Left lung (tissue), 10 donors: ENCODE data around the gene RAPH1. TPM values are rescaled to one million over a fixed set of nuclear protein-coding genes. Genes with fewer than 3 reads are reported as not detected.
"Not testable (repeated sequence)": the region's sequence is repeated elsewhere in the genome, so short reads cannot be mapped to it uniquely, and the experiment has no call there.

Experiments
- ATAC-seq: fragments of 200-7000 bp; cut with Tn5 transposase; one replicate; pipeline ENCODE4 v1.9.1; 2020; ENCODE audit warnings: moderate library complexity
- DNase-seq, 4 donors: peaks; one replicate each; pipeline ENCODE4 v3.0.0-alpha.2; 2013 to 2020
- H3K27ac ChIP-seq, 2 donors: fragments of 200-600 bp; sonication (generic) in 1 of 2; one replicate each; pipeline versions ENCODE4 v1.5.0 to v1.8.0; 2020 to 2021
- H3K27me3 ChIP-seq, 2 donors: fragments of 200-600 bp; sonication (generic) in 1 of 2; one replicate each; pipeline versions ENCODE4 v1.5.0 to v1.8.0; 2020 to 2021
- H3K36me3 ChIP-seq, 2 donors: fragments of 200-600 bp; sonication (generic) in 1 of 2; one replicate each; pipeline versions ENCODE4 v1.5.0 to v1.8.0; 2020 to 2021
- H3K4me1 ChIP-seq, 2 donors: fragments of 200-600 bp; one replicate each; pipeline ENCODE4 v1.8.0; 2021
- H3K4me3 ChIP-seq, 2 donors: fragments of 200-600 bp; sonication (generic) in 1 of 2; one replicate each; pipeline versions ENCODE4 v1.5.0 to v1.8.0; 2020 to 2021; ENCODE audit warnings: mild to moderate bottlenecking in 1 of 2
- H3K9me3 ChIP-seq, 2 donors: fragments of 200-600 bp; sonication (generic) in 1 of 2; one replicate each; pipeline versions ENCODE4 v1.5.0 to v1.8.0; 2020 to 2021
- intact Hi-C, 2 donors: fragments of 100-400 bp; cut with DNase I; formaldehyde crosslinking; loops; one replicate each; pipeline versions ENCODE4 v1.11.2 to v1.14.2; 2022
- polyA plus RNA-seq, 6 donors: library from polyadenylated mRNA; unstranded; fragments of 120-200 nt; gene quantifications; one replicate each; pipeline ENCODE4 v1.2.1, GENCODE V29; 2013; ENCODE audit not compliant: insufficient read length in 6 of 6
- total RNA-seq, 2 donors: library from RNA; stranded (reverse); fragmentation: NEBNext Ultra II Directional; extraction: Animal tissue kit (Norgen Biotek cat#: 25700); gene quantifications; one replicate each; pipeline ENCODE4 v1.2.1, GENCODE V29; 2021
- TF ChIP-seq, protein P1 (sequence below), 2 donors: fragments of 200-600 bp; sonication (generic) in 1 of 2; IDR thresholded peaks; one replicate each; pipeline versions ENCODE4 v1.5.0 to v1.8.0; 2021; ENCODE audit warnings: antibody characterized with exemption in 2 of 2
- donor health status: DM: no; HTN: yes; CAD: no.
- donor health status: DM: no; HTN: no; CAD: no.

Gene RAPH1
- total and polyA plus RNA-seq, 8 donors: 24.6 to 74.7 (median 27.8) TPM

DNA sequence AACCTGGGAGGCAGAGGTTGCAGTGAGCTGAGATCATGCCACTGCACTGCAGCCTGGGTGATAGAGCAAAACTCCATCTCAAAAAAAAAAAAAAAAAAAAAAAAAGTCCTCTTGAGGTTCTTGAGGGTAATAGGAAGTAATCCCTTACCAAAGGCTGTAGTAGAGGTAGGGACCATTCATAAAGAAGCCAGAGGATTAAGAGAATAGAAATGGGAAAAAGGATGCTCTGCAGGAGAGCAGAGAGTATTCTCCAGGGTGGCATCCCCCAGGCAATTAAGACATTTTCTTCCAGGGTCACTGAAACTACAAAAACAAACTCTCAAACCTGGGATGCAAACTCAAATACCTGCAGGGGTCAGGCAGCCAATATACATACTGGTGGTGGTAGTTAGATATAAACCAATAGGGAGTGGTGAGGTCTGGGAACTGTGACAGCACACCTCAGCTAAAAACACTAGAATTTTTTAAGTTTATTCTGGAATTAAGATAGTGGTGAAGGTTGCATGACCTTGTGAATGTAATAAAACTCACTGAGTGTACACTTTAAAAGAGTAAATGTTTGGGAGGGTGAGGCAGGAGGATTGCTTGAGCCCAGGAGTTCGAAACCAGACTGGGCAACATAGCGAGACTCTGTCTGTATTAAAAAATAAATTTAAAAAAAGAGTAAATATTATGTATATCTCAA is 24.7 kb downstream of the RAPH1 start:
- TF ChIP-seq, protein P1, sequence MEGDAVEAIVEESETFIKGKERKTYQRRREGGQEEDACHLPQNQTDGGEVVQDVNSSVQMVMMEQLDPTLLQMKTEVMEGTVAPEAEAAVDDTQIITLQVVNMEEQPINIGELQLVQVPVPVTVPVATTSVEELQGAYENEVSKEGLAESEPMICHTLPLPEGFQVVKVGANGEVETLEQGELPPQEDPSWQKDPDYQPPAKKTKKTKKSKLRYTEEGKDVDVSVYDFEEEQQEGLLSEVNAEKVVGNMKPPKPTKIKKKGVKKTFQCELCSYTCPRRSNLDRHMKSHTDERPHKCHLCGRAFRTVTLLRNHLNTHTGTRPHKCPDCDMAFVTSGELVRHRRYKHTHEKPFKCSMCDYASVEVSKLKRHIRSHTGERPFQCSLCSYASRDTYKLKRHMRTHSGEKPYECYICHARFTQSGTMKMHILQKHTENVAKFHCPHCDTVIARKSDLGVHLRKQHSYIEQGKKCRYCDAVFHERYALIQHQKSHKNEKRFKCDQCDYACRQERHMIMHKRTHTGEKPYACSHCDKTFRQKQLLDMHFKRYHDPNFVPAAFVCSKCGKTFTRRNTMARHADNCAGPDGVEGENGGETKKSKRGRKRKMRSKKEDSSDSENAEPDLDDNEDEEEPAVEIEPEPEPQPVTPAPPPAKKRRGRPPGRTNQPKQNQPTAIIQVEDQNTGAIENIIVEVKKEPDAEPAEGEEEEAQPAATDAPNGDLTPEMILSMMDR (IDR thresholded peaks at IDR 0.05): no peak
- peaks cover 0 to 2% of the 10 kb centered on the region in 2 donors for H3K4me1 ChIP-seq
- no peak for ATAC-seq

DNA sequence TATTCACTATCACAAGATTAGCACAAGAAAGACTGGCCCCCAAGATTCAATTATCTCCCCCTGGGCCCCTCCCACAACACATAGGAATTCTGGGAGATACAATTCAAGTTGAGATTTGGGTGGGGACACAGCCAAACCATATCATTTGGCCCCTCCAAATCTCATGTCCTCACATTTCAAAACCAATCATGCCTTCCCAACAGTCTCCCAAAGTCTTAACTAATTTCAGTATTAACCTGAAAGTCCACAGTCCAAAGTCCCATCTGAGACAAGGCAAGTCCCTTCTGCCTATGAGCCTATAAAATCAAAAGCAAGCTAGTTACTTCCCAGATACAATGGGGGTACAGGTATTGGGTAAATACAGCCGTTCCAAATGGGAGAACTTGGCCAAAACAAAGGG is 31.6 kb downstream of the RAPH1 start:
- ATAC-seq, H3K36me3 ChIP-seq, H3K27ac ChIP-seq, H3K4me3 ChIP-seq, intact Hi-C loops, DNase-seq, H3K9me3 ChIP-seq, H3K27me3 ChIP-seq: not testable (repeated sequence)
- peaks cover 0 to 35% of the 10 kb centered on the region in 2 donors for H3K4me1 ChIP-seq

More for the DNA sequence above, 24.7 kb downstream of the RAPH1 start:
- intact Hi-C loops: no loop called here
- Histone ChIP-seq H3K4me3 (no peak overlapping the region), H3K27ac (no peak overlapping the region), H3K27me3 (no peaks in the 10 kb centered on the region), H3K9me3 (no peaks in the 10 kb centered on the region), H3K36me3 (no peaks in the 10 kb centered on the region)
- DNase-seq: no peak

DNA sequence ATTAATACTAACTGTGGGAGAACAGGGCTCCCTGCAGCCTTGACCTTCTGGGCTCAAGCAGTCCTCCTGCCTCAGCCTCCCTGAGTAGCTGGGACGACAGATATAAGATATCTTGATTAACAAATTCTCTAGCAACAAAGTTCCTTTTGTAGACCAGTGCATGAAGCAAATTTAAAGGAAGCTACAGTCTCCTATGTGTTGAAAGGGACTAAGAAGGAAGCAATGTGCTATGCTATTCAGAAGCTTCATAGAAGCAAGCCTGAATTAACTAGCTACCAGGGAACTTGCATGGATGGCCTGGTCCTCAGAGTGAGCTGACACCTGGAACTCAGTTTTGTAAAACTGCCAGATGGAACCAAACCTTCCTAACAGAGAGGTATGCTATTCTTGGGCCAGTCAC is 33.2 kb downstream of the RAPH1 start:
- intact Hi-C loops: no loop called here
- ATAC-seq: peak; percentile 32

DNA sequence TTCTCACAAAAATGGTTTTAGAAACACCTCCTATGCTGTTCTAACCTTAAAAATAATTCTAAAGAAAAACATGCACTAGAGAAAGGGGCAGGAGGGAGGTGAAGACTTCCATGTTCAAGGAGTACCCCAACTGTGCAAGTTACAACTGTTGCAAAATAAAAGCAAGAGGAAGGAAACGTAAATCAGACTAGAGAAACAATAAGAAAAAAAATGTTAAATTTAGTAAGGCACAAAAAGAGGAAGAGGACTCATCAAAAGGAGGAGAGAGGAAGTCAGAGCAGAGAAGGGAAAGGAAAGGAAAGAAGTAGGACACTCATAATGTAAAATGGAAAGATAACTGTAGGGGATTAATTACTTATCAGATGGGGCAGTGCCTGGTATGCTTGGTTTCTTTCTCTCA is 34.1 kb downstream of the RAPH1 start:
- H3K27ac ChIP-seq: peak overlapping the region in 1 of 2 donors; percentile 57
- peaks cover 4 to 43% of the 10 kb centered on the region in 2 donors for H3K4me1 ChIP-seq
- intact Hi-C loops: no loop called here
- DNase-seq: no peak
- TF ChIP-seq, protein P1 (IDR thresholded peaks at IDR 0.05): no peak
- H3K4me3 ChIP-seq: no peak overlapping the region
- no peaks in the 10 kb centered on the region for H3K9me3 ChIP-seq
- no peaks in the 10 kb centered on the region for H3K27me3 ChIP-seq
- H3K36me3 ChIP-seq: no peaks in the 10 kb centered on the region
- ATAC-seq: no peak

More for the DNA sequence above, 33.2 kb downstream of the RAPH1 start:
- Histone ChIP-seq H3K27me3 (no peaks in the 10 kb centered on the region), H3K27ac (peak overlapping the region in 1 of 2 donors; percentile 37), H3K4me3 (no peak overlapping the region), H3K4me1 (peaks cover 4 to 43% of the 10 kb centered on the region in 2 donors), H3K9me3 (no peaks in the 10 kb centered on the region), H3K36me3 (no peaks in the 10 kb centered on the region)
- DNase-seq: no peak
- TF ChIP-seq, protein P1 (IDR thresholded peaks at IDR 0.05): no peak

DNA sequence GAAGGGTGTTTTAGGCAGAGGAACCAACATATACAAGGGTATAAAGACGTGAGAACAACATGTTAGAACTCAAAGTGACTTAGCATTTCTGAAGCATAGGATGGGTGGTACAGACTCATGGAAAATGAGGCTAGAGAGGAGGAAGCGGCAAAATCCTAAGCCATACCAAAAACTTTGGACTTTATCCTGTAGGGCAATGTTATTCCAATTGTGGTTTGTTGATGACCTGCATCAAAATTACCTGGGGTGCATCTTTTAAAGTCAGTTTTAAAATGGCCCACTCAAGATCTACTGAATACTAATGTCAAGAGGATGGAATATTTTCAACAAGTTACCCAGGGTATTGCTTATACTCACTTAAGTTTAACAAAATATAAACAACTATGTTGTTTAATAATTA is 34.8 kb downstream of the RAPH1 start:
- Histone ChIP-seq H3K4me1 (peaks cover 4 to 43% of the 10 kb centered on the region in 2 donors), H3K4me3 (no peak overlapping the region), H3K27ac (peak overlapping the region in 1 of 2 donors; percentile 57), H3K36me3 (no peaks in the 10 kb centered on the region), H3K27me3 (no peaks in the 10 kb centered on the region), H3K9me3 (no peaks in the 10 kb centered on the region)
- intact Hi-C loops: no loop called here
- DNase-seq (no peak), ATAC-seq (no peak)
- TF ChIP-seq, protein P1 (IDR thresholded peaks at IDR 0.05): no peak
